ENCODE results near the gene BABAM2.
"Not testable (repeated sequence)": the region's sequence is repeated elsewhere in the genome, so short reads cannot be mapped to it uniquely, and the experiment has no call there.

Gene BABAM2

DNA sequence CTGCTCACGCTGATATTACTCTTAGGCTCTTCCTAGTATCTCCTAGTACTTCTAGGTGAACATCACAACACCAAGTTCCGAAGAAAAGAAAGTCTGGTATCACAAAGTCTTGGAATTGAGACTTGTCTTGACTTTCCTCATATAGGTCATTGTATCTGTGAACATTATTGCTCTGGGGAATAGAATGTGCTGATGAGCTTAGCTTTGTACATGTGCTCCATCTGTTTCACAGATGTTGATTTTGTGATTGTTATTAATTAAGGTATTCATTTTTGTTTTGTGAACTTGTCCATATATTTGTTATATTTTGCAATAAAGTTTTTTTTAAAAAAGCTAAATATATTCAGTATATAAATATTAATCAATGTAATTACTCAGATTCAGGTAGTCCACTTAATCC is 111.7 kb downstream of the BABAM2 start:
- Mint-ChIP-seq H3K9me3 (no peaks in the 10 kb centered on the region), H3K4me3 (no peak overlapping the region), H3K27me3 (no peaks in the 10 kb centered on the region), H3K4me1 (peaks cover 2% of the 10 kb centered on the region), H3K27ac (no peak overlapping the region), H3K36me3 (peaks cover 7% of the 10 kb centered on the region)
- DNase-seq (ENCODE audit: low spot score in 2 of 2) (no peak), ATAC-seq (ENCODE audit: low read depth) (no peak)

DNA sequence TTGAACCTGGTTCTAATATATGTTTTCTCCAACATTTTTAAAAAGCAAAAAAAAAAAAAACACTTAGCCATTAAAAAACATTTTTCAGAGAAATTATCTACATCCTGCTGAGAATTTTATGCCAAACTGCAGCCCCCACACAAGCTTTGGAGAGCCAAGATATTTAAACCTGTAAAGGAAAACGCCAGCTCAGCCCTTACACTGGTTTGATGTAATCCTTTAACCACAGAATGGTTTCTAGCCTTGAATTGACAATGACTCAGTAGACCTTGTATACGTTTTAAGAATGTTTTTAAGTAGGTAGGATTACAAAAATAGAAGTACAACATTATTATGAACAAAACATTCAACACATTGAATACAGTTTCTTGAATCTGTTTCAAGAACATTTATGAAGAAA is 113.6 kb downstream of the BABAM2 start:
- no peak for DNase-seq (ENCODE audit: low spot score in 2 of 2)
- H3K4me3 Mint-ChIP-seq = no peak overlapping the region
- no peaks in the 10 kb centered on the region for H3K27me3 Mint-ChIP-seq
- peaks cover 2% of the 10 kb centered on the region for H3K4me1 Mint-ChIP-seq
- H3K36me3 Mint-ChIP-seq = peaks cover 10% of the 10 kb centered on the region
- no peak for ATAC-seq (ENCODE audit: low read depth)
- no peaks in the 10 kb centered on the region for H3K9me3 Mint-ChIP-seq
- no peak overlapping the region for H3K27ac Mint-ChIP-seq

DNA sequence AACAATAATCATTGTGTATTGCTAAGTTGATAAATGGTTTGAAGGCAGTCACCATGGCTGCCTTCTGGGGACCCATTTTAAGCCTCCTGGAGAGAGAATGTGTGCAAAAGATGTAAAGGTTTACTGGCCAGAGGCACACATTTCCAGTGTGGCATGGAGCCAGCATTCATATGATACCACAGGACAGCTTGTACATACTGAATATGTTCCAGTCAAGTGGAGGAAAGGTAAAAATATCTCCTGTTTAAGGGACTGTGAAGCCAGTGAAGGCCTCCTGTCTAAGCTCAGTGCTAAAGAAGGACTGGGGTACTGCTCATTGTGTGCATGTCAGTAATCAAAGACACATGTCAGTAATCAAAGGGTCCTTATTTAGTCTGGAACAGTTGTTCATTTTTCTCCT is 119.2 kb downstream of the BABAM2 start:
- Mint-ChIP-seq H3K9me3 (no peaks in the 10 kb centered on the region), H3K36me3 (peaks cover 8% of the 10 kb centered on the region), H3K4me1 (no peaks in the 10 kb centered on the region), H3K27me3 (no peaks in the 10 kb centered on the region), H3K4me3 (no peak overlapping the region), H3K27ac (no peak overlapping the region)
- DNase-seq (ENCODE audit: low spot score in 2 of 2) = no peak
- ATAC-seq (ENCODE audit: low read depth) = no peak

DNA sequence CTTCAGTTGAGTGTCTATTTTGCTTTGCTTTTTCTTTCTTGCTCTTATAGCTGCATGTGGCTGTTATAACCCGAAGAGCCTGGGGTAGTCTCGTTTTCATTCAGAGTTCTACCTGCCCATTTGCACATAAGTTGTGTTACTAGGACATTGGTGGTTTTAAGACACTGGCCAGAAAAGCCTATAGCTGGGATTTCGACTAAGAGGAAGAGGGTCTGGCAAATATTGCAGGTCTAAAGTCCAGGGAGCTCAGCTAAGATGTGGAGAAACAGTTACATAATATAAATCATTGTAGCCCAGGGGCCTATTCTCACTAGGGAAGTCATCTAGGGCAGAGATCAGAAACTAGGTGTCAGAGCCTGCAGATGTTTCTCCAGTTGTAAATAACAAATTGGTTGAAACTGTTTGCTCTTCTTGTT is 120.8 kb downstream of the BABAM2 start:
- Mint-ChIP-seq H3K4me1 (no peaks in the 10 kb centered on the region), H3K9me3 (peaks cover 4% of the 10 kb centered on the region), H3K27me3 (no peaks in the 10 kb centered on the region), H3K27ac (no peak overlapping the region), H3K36me3 (peaks cover 15% of the 10 kb centered on the region), H3K4me3 (no peak overlapping the region)
- ATAC-seq (ENCODE audit: low read depth) = no peak
- DNase-seq (ENCODE audit: low spot score in 2 of 2) = no peak

DNA sequence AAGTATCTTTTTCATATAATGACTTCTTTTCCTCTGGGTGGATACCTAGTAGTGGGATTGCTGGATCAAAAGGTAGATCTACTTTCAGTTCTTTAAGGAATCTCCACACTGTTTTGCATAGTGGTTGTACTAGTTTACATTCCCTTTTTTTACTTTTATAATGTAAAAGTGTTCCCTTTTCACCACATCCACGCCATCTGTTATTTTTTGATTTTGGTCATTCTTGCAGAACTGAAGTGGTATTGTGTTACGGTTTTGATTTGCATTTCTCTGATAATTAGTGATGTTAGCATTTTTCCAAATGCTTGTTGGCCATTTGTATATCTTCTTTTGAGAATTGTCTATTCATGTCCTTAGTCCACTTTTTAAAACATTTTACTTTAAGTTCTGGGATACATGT is 127.9 kb downstream of the BABAM2 start:
- H3K9me3 Mint-ChIP-seq, H3K4me3 Mint-ChIP-seq, H3K27ac Mint-ChIP-seq: not testable (repeated sequence)

DNA sequence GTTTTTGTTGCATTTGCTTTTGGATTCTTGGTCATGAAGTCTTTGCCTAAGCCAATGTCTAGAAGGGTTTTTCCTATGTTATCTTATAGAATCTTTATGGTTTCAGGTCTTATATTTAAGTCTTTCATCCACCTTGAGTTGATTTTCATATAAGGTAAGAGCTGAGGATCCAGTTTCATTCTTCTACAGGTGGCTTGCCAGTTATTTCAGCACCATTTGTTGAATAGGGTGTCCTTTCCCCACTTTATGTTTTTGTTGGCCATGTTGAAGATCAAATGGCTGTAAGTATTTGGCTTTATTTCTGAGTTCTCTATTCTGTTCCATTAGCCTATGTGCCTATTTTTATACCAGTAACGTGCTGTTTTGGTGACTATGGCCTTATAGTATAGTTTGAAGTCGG is 129.0 kb downstream of the BABAM2 start:
- not testable (repeated sequence) for H3K27ac Mint-ChIP-seq; H3K4me1 Mint-ChIP-seq; DNase-seq (ENCODE audit: low spot score in 2 of 2); ATAC-seq (ENCODE audit: low read depth); H3K4me3 Mint-ChIP-seq; H3K27me3 Mint-ChIP-seq; H3K9me3 Mint-ChIP-seq
- H3K36me3 Mint-ChIP-seq = peaks cover 22% of the 10 kb centered on the region

More for the DNA sequence above, 127.9 kb downstream of the BABAM2 start:
- not testable (repeated sequence) for H3K27me3 Mint-ChIP-seq; DNase-seq (ENCODE audit: low spot score in 2 of 2); H3K4me1 Mint-ChIP-seq; ATAC-seq (ENCODE audit: low read depth)
- H3K36me3 Mint-ChIP-seq = peaks cover 20% of the 10 kb centered on the region

DNA sequence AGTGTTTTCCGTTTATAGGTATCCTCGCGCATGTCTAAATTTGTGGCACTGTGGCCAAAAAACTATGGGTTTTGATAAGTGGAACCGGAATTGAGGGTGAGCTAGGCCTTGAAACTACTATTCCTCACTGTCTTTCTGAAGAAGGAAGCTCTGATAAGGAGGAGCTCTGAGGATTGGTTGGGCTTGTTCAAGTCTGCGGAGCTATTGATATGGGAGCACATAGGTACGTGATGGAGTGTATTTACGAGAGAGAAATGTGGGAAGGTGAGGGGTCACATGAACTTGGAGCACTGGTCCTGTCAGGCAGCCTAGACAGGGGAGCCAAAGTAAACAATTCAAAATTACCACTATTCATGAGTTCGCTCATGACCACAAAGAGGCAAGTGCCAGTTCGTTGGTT is 131.4 kb downstream of the BABAM2 start:
- H3K4me3 Mint-ChIP-seq = no peak overlapping the region
- ATAC-seq (ENCODE audit: low read depth) = no peak
- DNase-seq (ENCODE audit: low spot score in 2 of 2) = no peak
- peaks cover 29% of the 10 kb centered on the region for H3K36me3 Mint-ChIP-seq
- no peak overlapping the region for H3K27ac Mint-ChIP-seq
- no peaks in the 10 kb centered on the region for H3K27me3 Mint-ChIP-seq
- H3K4me1 Mint-ChIP-seq = no peaks in the 10 kb centered on the region
- peaks cover 2% of the 10 kb centered on the region for H3K9me3 Mint-ChIP-seq

DNA sequence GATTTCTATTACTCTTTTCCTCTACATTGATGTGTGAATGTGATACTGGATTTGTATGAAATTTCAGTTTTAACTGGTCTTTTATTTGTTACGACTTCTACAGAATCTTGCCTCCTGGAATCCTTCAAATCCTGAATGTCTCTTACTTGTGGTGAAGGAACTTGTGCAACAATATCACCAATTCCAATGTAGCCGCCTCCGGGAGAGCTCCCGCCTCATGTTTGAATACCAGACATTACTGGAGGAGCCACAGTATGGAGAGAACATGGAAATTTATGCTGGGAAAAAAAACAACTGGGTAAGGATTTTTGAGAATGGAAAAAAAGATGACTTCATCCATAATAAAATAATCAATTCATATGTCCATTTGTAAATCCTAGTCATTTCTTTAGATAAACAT is 134.6 kb downstream of the BABAM2 start:
- Mint-ChIP-seq H3K36me3 (peaks cover 35% of the 10 kb centered on the region), H3K4me1 (no peaks in the 10 kb centered on the region), H3K27me3 (no peaks in the 10 kb centered on the region), H3K9me3 (peaks cover 2% of the 10 kb centered on the region), H3K27ac (no peak overlapping the region), H3K4me3 (no peak overlapping the region)
- no peak for DNase-seq (ENCODE audit: low spot score in 2 of 2)
- ATAC-seq (ENCODE audit: low read depth) = no peak

DNA sequence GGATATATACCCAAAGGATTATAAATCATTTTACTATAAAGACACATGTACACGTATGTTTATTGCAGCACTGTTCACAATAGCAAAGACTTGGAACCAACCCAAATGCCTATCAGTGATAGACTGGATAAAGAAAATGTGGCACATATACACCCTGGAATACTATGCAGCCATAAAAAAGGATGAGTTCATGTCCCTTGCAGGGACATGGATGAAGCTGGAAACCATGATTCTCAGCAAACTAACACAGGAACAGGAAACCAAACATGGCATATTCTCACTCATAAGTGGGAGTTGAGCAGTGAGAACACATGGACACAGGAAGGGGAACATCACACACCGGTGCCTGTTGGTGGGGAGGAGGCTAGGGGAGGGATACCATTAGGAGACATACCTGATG is 135.7 kb downstream of the BABAM2 start:
- not testable (repeated sequence) for H3K27me3 Mint-ChIP-seq; H3K4me3 Mint-ChIP-seq; ATAC-seq (ENCODE audit: low read depth); DNase-seq (ENCODE audit: low spot score in 2 of 2); H3K27ac Mint-ChIP-seq; H3K4me1 Mint-ChIP-seq; H3K9me3 Mint-ChIP-seq
- H3K36me3 Mint-ChIP-seq = peaks cover 38% of the 10 kb centered on the region

DNA sequence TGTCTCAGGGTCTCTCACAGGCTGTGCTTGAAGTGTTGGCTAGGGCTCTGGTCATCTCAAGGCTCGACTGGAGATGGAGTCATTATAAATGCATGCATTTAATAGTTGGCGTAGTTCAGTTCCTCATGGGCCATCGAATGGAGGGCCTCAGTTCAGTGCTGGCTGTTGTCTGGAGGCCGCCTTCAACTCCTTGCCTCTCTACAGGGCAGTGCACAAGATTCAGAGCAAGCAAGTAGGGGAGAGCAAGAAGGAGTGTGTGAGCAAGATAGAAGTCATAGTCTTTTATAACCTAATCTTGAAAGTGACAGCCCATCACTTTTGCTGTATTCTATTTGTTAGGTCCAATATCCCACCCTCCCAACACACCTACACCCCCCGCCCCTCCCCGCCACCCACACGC is 137.5 kb downstream of the BABAM2 start:
- ATAC-seq (ENCODE audit: low read depth) = no peak
- DNase-seq (ENCODE audit: low spot score in 2 of 2) = no peak
- Mint-ChIP-seq H3K36me3 (peaks cover 40% of the 10 kb centered on the region), H3K9me3 (peaks cover 2% of the 10 kb centered on the region), H3K4me3 (no peak overlapping the region), H3K27me3 (no peaks in the 10 kb centered on the region), H3K4me1 (no peaks in the 10 kb centered on the region), H3K27ac (no peak overlapping the region)

DNA sequence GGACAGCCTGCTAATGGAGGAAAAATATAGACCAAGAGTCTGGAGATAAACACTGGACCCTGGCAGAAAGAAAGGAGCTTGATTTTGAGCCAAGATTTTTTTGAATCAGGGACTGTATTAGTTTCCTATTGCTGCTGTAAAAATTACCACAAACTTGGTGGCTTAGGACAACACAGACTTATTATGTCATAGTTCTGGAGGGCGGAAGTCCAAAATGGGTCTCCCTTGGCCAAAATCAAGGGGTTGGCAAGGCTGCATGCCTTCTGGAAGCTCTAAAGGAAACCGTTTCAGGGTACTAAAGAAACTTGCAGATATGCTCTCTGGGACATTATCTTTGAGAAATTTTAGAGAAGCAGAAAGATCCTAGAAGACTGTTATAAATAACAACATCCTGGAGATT is 140.1 kb downstream of the BABAM2 start:
- Mint-ChIP-seq H3K27me3 (no peaks in the 10 kb centered on the region), H3K36me3 (peaks cover 36% of the 10 kb centered on the region)

DNA sequence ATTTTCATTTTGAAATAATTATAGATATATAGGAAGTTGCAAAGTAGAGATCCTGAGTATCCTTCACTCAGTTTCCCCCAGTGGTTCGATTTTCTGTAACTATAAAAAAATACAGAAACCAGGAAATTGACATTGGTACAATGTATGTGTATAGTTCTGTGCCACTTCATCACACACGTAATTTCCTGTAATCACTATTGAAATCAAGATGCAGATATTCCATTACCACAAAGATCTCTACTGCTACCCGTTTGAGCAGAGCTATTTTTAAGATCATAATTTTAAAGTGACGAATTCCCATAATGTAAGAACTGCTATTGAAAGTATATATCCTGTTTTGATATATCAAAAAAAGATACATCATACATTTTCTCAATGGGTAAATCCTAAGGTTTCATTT is 142.3 kb downstream of the BABAM2 start:
- DNase-seq (ENCODE audit: low spot score in 2 of 2) (no peak), ATAC-seq (ENCODE audit: low read depth) (no peak)
- no peaks in the 10 kb centered on the region for H3K4me1 Mint-ChIP-seq
- H3K9me3 Mint-ChIP-seq = no peaks in the 10 kb centered on the region
- H3K27me3 Mint-ChIP-seq = no peaks in the 10 kb centered on the region
- H3K36me3 Mint-ChIP-seq = peaks cover 21% of the 10 kb centered on the region
- H3K4me3 Mint-ChIP-seq = no peak overlapping the region
- no peak overlapping the region for H3K27ac Mint-ChIP-seq

More for the DNA sequence above, 140.1 kb downstream of the BABAM2 start:
- ATAC-seq (ENCODE audit: low read depth) (no peak), DNase-seq (ENCODE audit: low spot score in 2 of 2) (no peak)
- H3K4me1 Mint-ChIP-seq = no peaks in the 10 kb centered on the region
- no peak overlapping the region for H3K4me3 Mint-ChIP-seq
- H3K9me3 Mint-ChIP-seq = peaks cover 2% of the 10 kb centered on the region
- H3K27ac Mint-ChIP-seq = peak overlapping the region; percentile 12

DNA sequence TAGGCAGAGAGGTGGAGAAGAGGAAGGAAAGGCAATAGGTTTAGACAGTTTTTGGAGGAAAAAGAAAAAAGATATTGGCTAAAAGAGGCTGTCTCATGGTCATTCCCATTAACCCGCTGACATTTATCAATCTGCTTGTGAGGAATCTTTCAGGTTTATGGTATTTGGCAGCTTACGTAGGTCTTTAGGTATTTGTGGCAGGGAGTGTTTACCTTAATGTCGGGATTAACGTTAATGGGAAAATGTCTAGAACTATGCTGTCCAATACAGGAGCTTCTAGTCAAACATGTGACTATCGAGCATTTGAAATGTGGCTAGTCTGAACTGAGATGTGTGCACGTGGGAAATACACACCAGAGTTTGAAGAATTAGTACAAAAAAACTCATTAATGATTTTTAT is 144.2 kb downstream of the BABAM2 start:
- Mint-ChIP-seq H3K27me3 (no peaks in the 10 kb centered on the region), H3K36me3 (peaks cover 16% of the 10 kb centered on the region), H3K4me1 (no peaks in the 10 kb centered on the region), H3K27ac (no peak overlapping the region), H3K4me3 (no peak overlapping the region), H3K9me3 (no peaks in the 10 kb centered on the region)
- DNase-seq (ENCODE audit: low spot score in 2 of 2) (no peak), ATAC-seq (ENCODE audit: low read depth) (no peak)

DNA sequence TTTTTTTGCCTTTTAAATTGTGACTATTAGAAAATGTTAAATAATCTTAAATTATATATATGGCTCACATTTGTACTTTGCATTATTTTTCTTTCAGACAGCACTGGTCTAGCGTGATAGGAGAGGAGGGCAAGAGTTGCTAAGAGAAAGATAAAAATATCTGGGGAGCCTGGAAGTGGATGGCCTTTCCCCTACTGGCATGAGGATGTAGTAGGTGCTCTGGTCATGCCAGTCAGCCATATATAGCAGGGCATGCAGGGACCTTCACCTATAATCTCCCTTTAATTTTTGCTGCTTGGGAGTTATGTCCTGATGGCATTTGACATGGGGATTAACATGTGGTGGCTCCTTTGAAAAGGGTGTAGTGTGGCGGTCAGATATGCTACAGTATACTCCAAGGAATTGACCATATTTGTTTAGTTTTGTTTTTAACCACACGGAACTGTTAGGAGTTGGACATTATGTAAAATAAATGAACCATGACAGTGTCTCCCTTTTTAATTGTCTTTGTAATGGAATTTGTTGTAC is 144.7 kb downstream of the BABAM2 start:
- no peaks in the 10 kb centered on the region for H3K4me1 Mint-ChIP-seq
- peaks cover 15% of the 10 kb centered on the region for H3K36me3 Mint-ChIP-seq
- no peak overlapping the region for H3K4me3 Mint-ChIP-seq
- DNase-seq (ENCODE audit: low spot score in 2 of 2) (no peak), ATAC-seq (ENCODE audit: low read depth) (no peak)
- no peaks in the 10 kb centered on the region for H3K9me3 Mint-ChIP-seq
- no peaks in the 10 kb centered on the region for H3K27me3 Mint-ChIP-seq
- no peak overlapping the region for H3K27ac Mint-ChIP-seq

DNA sequence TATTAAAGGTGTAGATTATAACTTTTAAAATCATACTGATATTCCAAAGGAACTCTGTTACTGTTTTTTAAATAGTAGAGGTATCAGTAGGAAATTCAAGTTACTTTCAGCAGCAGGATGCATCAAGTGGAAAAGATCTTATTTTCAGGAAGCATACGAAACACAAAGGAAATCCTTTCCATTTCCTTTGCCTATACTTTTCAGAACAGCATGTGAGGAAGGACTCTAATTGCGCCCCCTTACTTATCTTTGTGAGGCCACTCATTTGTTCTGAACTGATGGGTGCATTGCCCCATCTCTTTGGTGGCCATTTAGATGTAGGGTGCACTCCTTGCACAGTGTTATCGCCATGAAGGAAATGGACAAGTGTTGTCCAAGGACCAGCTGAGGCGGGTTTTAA is 145.3 kb downstream of the BABAM2 start:
- Mint-ChIP-seq H3K27ac (no peak overlapping the region), H3K4me3 (no peak overlapping the region), H3K4me1 (no peaks in the 10 kb centered on the region), H3K9me3 (no peaks in the 10 kb centered on the region), H3K27me3 (no peaks in the 10 kb centered on the region), H3K36me3 (peaks cover 13% of the 10 kb centered on the region)
- no peak for DNase-seq (ENCODE audit: low spot score in 2 of 2)
- no peak for ATAC-seq (ENCODE audit: low read depth)

All from memory B cell (primary cell).